Neural cell (in vitro differentiated cells): ENCODE measurements around the gene ST6GALNAC3. TPM values are rescaled to one million over a fixed set of nuclear protein-coding genes. Genes with fewer than 3 reads are reported as not detected.

ENCODE experiments used
- H2AFZ ChIP-seq: fragments of 200-600, 300-800 bp; sonication (generic), shearing (Covaris generic); 2 replicates; pipeline ENCODE4 v1.6.0; 2014; ENCODE audit warnings: low read depth, mild to moderate bottlenecking, antibody characterized with exemption, low read length, moderate library complexity
- H3F3A ChIP-seq: fragments of 200-600 bp; shearing (Covaris generic); 2 replicates; pipeline ENCODE4 v1.6.1; 2016; ENCODE audit warnings: mild to moderate bottlenecking, moderate library complexity, mixed read lengths, antibody characterized with exemption, low read length; ENCODE audit not compliant: insufficient read depth, poor library complexity, severe bottlenecking
- H3K27ac ChIP-seq: fragments of 200-600, 300-800 bp; sonication (generic), shearing (Covaris generic); 2 replicates; pipeline ENCODE4 v1.5.1; 2014; ENCODE audit warnings: mild to moderate bottlenecking, low read length, moderate library complexity
- H3K27me3 ChIP-seq: fragments of 300-800, 200-600 bp; sonication (generic), shearing (Covaris generic); 2 replicates; pipeline ENCODE4 v1.6.0; 2014; ENCODE audit warnings: mild to moderate bottlenecking, low read depth, low read length, moderate library complexity; ENCODE audit not compliant: insufficient read depth
- H3K36me3 ChIP-seq: fragments of 300-800, 200-600 bp; sonication (generic), shearing (Covaris generic); 2 replicates; pipeline ENCODE4 v1.5.1; 2014; ENCODE audit warnings: mild to moderate bottlenecking, antibody characterized with exemption, low read length, moderate library complexity; ENCODE audit not compliant: insufficient read depth
- H3K4me2 ChIP-seq: fragments of 300-800, 200-600 bp; sonication (generic), shearing (Covaris generic); 2 replicates; pipeline ENCODE4 v1.6.0; 2014; ENCODE audit warnings: mild to moderate bottlenecking, low read length
- H3K4me3 ChIP-seq: fragments of 300-800, 200-600 bp; sonication (generic), shearing (Covaris generic); 2 replicates; pipeline ENCODE4 v1.5.1; 2014; ENCODE audit warnings: mild to moderate bottlenecking, low read length, moderate library complexity
- H3K79me2 ChIP-seq: fragments of 200-600 bp; shearing (Covaris generic); replicated peaks from 2 replicates; pipeline ENCODE4 v1.6.0; 2014; ENCODE audit warnings: mild to moderate bottlenecking, low read length, moderate library complexity; ENCODE audit not compliant: insufficient read depth
- H3K9ac ChIP-seq: fragments of 300-800, 200-600 bp; sonication (generic), shearing (Covaris generic); 2 replicates; pipeline ENCODE4 v1.6.1; 2016; ENCODE audit warnings: mild to moderate bottlenecking, low read length, mixed read lengths
- H3K9me2 ChIP-seq: fragments of 200-600 bp; shearing (Covaris generic); 2 replicates; pipeline ENCODE4 v1.6.1; 2016; ENCODE audit warnings: mild to moderate bottlenecking, low read length, mixed read lengths; ENCODE audit not compliant: insufficient read depth
- H3K9me3 ChIP-seq: fragments of 200-600, 300-800 bp; sonication (generic), shearing (Covaris generic); 2 replicates; pipeline ENCODE4 v1.6.1; 2016; ENCODE audit warnings: mild to moderate bottlenecking, mixed run types, low read length, moderate library complexity, mixed read lengths
- H4K20me1 ChIP-seq: fragments of 200-600 bp; shearing (Covaris generic); 2 replicates; pipeline ENCODE4 v1.6.1; 2016; ENCODE audit warnings: mild to moderate bottlenecking, mixed run types; ENCODE audit not compliant: insufficient read depth
- CTCF ChIP-seq: fragments of 450-650 bp; IDR thresholded peaks from 2 replicates; pipeline ENCODE4 v1.5.1; 2014; ENCODE audit warnings: antibody characterized with exemption, mild to moderate bottlenecking, moderate library complexity; ENCODE audit not compliant: poor library complexity, severe bottlenecking
- EP300 ChIP-seq: fragments of 450-650 bp; conservative IDR thresholded peaks from 2 replicates; pipeline ENCODE4 v1.6.1; 2014; ENCODE audit warnings: antibody characterized with exemption, mild to moderate bottlenecking, moderate library complexity; ENCODE audit not compliant: poor library complexity, severe bottlenecking
- EZH2 ChIP-seq: fragments of 200-600, 300-800 bp; shearing (Covaris generic), sonication (generic); IDR thresholded peaks from 2 replicates; pipeline ENCODE4 v1.6.1; 2014; ENCODE audit warnings: antibody characterized with exemption, low read length, borderline replicate concordance, mild to moderate bottlenecking; ENCODE audit not compliant: insufficient read depth, poor library complexity, severe bottlenecking
- MXI1 ChIP-seq: fragments of 450-650 bp; conservative IDR thresholded peaks from 2 replicates; pipeline ENCODE4 v1.6.1; 2014; ENCODE audit warnings: antibody characterized with exemption, mild to moderate bottlenecking; ENCODE audit not compliant: poor library complexity, severe bottlenecking
- POLR2AphosphoS5 ChIP-seq: IDR thresholded peaks from 2 replicates; pipeline ENCODE4 v1.6.1; 2012
- RAD21 ChIP-seq: fragments of 450-650 bp; conservative IDR thresholded peaks from 2 replicates; pipeline ENCODE4 v1.6.1; 2014; ENCODE audit warnings: antibody characterized with exemption, mild to moderate bottlenecking, moderate library complexity
- REST ChIP-seq: IDR thresholded peaks from 2 replicates; pipeline ENCODE4 v1.6.1; 2012; ENCODE audit warnings: borderline replicate concordance
- SMC3 ChIP-seq: fragments of 450-650 bp; conservative IDR thresholded peaks from 2 replicates; pipeline ENCODE4 v1.6.1; 2014; ENCODE audit warnings: antibody characterized with exemption, mild to moderate bottlenecking, moderate library complexity; ENCODE audit not compliant: poor library complexity
- TAF1 ChIP-seq: IDR thresholded peaks from 2 replicates; pipeline ENCODE4 v1.6.1; 2012; ENCODE audit warnings: low read depth
- polyA plus RNA-seq: library from polyadenylated mRNA; depleted of rRNA; stranded (reverse); fragments of >200 nt; gene quantifications from 2 replicates; pipeline ENCODE4 v1.2.3, GENCODE V29; 2014

Gene ST6GALNAC3
- polyA plus RNA-seq, 1 donor from 2014 or later: 3.6 TPM

GRCh38 chr1:76138217-76138616 lies 63.7 kb downstream of the ST6GALNAC3 start:
- H3K4me2 ChIP-seq: no peak overlapping the region
- TF ChIP-seq MXI1 (no peak), POLR2AphosphoS5 (no peak), EP300 (no peak), RAD21 (no peak), CTCF (no peak), SMC3 (no peak), REST (no peak), TAF1 (no peak), EZH2 (no peak)
- H3K9me3 ChIP-seq: no peaks in the 10 kb centered on the region
- H3K79me2 ChIP-seq: no peaks in the 10 kb centered on the region
- no peaks in the 10 kb centered on the region for H3K36me3 ChIP-seq
- no peaks in the 10 kb centered on the region for H3K9me2 ChIP-seq
- H3F3A ChIP-seq: no peaks in the 10 kb centered on the region
- no peaks in the 10 kb centered on the region for H3K27me3 ChIP-seq
- H3K27ac ChIP-seq: no peak overlapping the region
- no peak overlapping the region for H2AFZ ChIP-seq
- H4K20me1 ChIP-seq: no peaks in the 10 kb centered on the region
- no peak overlapping the region for H3K9ac ChIP-seq
- no peak overlapping the region for H3K4me3 ChIP-seq

GRCh38 chr1:76140227-76140626 lies 65.7 kb downstream of the ST6GALNAC3 start:
- Histone ChIP-seq H3K27me3 (no peaks in the 10 kb centered on the region), H3K36me3 (no peaks in the 10 kb centered on the region), H3K9me3 (no peaks in the 10 kb centered on the region), H3K4me3 (no peak overlapping the region), H3K79me2 (no peaks in the 10 kb centered on the region), H4K20me1 (no peaks in the 10 kb centered on the region), H3K4me2 (no peak overlapping the region), H2AFZ (no peak overlapping the region), H3K9me2 (no peaks in the 10 kb centered on the region), H3K9ac (no peak overlapping the region), H3K27ac (no peak overlapping the region), H3F3A (no peaks in the 10 kb centered on the region)
- no peak for TF ChIP-seq SMC3
- TF ChIP-seq RAD21: no peak
- no peak for TF ChIP-seq EP300
- TF ChIP-seq EZH2: no peak
- no peak for TF ChIP-seq MXI1
- no peak for TF ChIP-seq TAF1
- TF ChIP-seq CTCF: no peak
- TF ChIP-seq POLR2AphosphoS5: no peak
- no peak for TF ChIP-seq REST
